Muscle layer of colon (tissue), 2 donors: Measurements from ENCODE around the gene ASB2.

Source experiments
- H3K27ac ChIP-seq: one replicate; pipeline ENCODE4 v1.7.0; 2013; ENCODE audit warnings: low read depth, mild to moderate bottlenecking, low read length, moderate library complexity
- H3K27me3 ChIP-seq, 2 donors: one replicate each; pipeline ENCODE4 v1.7.0; 2013; ENCODE audit warnings: low read length in 2 of 2, mild to moderate bottlenecking in 2 of 2; ENCODE audit not compliant: insufficient read depth in 2 of 2, control insufficient read depth in 1 of 2
- H3K36me3 ChIP-seq: one replicate; pipeline ENCODE4 v1.7.0; 2013; ENCODE audit warnings: mild to moderate bottlenecking, low read length; ENCODE audit not compliant: insufficient read depth
- H3K4me1 ChIP-seq: one replicate; pipeline ENCODE4 v1.7.0; 2013; ENCODE audit warnings: mild to moderate bottlenecking, low read length; ENCODE audit not compliant: insufficient read depth
- H3K4me3 ChIP-seq, 2 donors: one replicate each; pipeline ENCODE4 v1.7.0; 2013; ENCODE audit warnings: low read length in 2 of 2, low read depth in 1 of 2, mild to moderate bottlenecking in 1 of 2, moderate library complexity in 1 of 2
- H3K9ac ChIP-seq: one replicate; pipeline ENCODE4 v1.7.0; 2013; ENCODE audit warnings: low read length
- H3K9me3 ChIP-seq: one replicate; pipeline ENCODE4 v1.7.0; 2013; ENCODE audit warnings: mild to moderate bottlenecking, low read length
- donor health status: abdominal sarcoma.
- donor health status: Adenocarcinoma of cecum.

Gene ASB2

DNA sequence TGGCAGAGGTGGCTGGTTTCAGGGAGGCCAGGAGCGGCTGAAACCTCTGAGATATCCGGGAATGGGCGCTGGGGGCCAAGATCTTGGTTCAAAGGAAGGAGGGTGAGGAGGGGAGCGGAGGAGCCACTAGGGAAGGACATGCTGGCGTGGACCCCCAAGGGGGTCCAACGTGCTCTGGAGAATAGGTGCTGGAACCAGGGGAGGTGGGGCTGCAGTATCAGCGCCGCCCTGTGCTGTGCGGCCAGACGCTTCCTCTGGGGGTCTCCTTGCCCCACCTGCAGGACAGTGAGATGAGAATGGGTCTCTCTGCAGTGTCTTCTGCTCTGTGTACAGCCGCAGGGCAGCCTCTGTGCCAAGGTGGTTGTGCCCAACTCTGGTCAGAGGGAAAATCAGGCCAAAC is 46.7 kb downstream of the ASB2 start:
- Histone ChIP-seq H3K27me3 (no peaks in the 10 kb centered on the region), H3K4me3 (no peak overlapping the region), H3K36me3 (peaks cover 40% of the 10 kb centered on the region), H3K9me3 (no peaks in the 10 kb centered on the region), H3K27ac (no peak overlapping the region), H3K4me1 (no peaks in the 10 kb centered on the region), H3K9ac (no peak overlapping the region)

DNA sequence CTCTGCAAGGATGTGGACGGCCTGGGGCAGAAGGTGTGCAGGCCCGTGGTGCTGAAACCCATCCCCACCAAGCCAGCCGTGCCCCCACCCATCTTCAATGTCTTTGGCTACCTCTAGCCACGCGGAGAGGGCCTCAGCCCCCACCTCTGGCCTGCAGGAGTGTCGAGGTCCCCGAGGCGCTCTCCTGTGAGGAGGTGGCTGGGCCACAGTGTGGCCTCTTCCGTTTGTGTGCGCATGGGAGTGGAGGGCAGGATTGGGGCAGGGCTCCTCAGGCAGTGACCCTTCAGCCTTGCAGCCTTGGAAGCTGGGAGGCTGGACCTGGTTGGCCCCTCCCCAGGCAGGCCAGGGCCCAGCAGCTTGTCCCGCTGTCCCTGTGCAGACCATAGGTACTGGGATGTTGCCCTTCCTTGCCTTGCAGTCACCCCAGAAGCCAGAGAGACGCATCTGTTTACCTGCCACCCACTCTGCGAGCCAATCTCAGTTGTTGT is 47.3 kb downstream of the ASB2 start:
- peaks cover 34% of the 10 kb centered on the region for H3K36me3 ChIP-seq
- no peak overlapping the region for H3K4me3 ChIP-seq
- H3K27ac ChIP-seq = no peak overlapping the region
- no peaks in the 10 kb centered on the region for H3K4me1 ChIP-seq
- no peaks in the 10 kb centered on the region for H3K27me3 ChIP-seq
- no peaks in the 10 kb centered on the region for H3K9me3 ChIP-seq
- H3K9ac ChIP-seq = no peak overlapping the region

DNA sequence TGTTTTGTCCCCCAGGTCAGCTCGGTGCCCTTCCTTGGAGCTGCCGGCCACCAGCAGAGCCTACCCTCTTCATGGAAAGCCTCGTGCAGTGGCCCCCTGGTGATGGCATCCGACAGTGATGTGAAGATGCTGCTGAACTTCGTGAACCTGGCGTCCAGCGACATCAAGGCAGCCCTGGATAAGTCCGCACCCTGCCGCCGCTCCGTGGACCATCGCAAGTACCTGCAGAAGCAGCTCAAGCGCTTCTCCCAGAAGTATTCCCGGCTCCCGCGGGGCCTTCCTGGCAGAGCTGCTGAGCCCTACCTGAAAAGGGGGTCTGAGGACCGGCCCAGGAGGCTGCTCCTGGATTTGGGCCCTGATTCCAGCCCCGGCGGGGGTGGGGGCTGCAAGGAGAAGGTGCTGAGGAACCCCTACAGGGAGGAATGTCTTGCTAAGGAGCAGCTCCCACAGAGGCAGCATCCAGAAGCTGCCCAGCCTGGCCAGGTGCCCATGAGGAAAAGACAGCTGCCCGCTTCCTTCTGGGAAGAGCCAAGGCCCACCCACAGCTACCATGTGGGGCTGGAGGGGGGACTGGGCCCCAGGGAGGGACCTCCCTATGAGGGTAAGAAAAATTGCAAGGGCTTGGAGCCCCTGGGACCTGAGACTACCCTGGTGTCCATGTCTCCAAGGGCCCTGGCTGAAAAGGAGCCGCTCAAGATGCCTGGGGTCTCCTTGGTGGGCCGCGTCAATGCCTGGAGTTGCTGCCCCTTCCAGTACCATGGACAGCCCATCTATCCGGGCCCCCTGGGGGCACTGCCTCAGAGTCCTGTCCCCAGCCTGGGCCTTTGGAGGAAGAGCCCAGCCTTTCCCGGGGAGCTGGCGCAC is 48.0 kb downstream of the ASB2 start:
- Histone ChIP-seq H3K4me3 (no peak overlapping the region), H3K27me3 (no peaks in the 10 kb centered on the region), H3K36me3 (peaks cover 28% of the 10 kb centered on the region), H3K27ac (no peak overlapping the region), H3K9ac (no peak overlapping the region), H3K9me3 (no peaks in the 10 kb centered on the region), H3K4me1 (no peaks in the 10 kb centered on the region)

DNA sequence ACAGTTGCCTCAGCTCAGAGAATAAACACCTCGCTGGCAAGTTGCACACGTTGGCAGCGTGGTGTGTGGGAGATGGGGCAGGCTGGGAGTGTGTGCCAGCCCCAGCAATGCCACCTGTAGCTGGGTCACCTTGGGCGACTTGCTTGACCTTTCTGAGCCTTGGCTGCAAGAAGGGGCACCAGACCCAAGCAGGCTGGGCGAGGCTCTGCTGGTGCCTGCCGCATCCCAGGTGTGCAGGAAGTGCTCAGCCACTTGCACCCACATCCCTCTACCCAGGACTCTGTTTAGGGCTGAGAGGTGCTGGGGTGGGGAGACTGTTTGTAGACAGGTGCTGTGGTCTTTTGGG is 48.6 kb downstream of the ASB2 start:
- H3K4me1 ChIP-seq = no peaks in the 10 kb centered on the region
- H3K27ac ChIP-seq = no peak overlapping the region
- H3K27me3 ChIP-seq = no peaks in the 10 kb centered on the region
- H3K36me3 ChIP-seq = peaks cover 21% of the 10 kb centered on the region
- no peaks in the 10 kb centered on the region for H3K9me3 ChIP-seq
- no peak overlapping the region for H3K4me3 ChIP-seq
- no peak overlapping the region for H3K9ac ChIP-seq

DNA sequence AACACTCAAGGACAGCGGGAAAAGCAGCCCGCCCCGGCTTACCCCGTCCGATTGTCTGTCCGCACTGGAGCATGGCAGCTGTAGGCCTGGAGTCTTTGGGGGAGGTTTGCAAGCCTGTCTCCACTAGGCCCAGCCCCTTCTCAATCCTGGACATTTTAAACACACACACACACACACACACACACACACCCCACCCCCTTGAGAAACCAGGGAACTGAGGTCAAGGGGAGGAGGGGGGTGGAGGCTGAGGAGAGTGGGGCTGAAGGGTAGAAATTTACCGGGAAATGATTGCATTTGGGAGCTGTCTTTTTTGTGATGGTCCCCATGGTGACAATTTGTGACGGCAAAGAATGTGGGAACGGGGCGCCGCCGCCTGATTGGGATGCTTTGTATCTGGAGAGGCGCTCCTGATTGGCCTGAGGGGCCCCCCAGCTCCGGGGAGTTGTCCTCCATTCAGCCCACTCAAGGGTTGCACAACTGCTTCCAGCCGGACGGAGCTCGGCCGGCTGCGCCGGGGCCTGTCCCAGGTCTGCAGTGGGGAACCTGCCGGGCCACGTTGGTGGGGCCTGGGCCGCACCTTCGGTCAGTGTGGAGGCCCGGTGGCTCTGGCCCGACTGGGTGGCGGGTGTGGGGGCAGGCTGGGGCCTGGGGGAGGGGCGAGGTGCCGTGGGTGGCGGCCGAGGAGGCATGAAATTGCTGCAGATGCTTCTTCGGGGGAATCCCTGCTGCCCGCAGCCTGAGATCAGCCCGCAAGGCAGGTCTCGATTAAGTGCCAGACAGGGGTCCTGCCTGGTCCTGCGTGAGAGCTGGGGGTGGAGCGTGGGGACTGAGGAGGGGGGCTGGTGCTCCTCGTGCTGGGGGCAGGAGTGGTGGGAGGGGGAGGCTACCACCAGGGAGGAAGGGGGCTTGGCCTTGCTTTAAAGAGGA is 49.2 kb downstream of the ASB2 start, which contains the start of gene FAM181A:
TSS of gene FAM181A (plus strand) at position 472 of the 927 bp plus-strand sequence. CDS start 942 bp downstream, outside the sequence.
- Histone ChIP-seq H3K27ac (no peak within 1 kb of the TSS), H3K36me3 (peaks cover 15% of the 10 kb centered on the region), H3K9me3 (no peaks in the 10 kb centered on the region), H3K9ac (no peak within 1 kb of the TSS), H3K4me1 (no peaks in the 10 kb centered on the region), H3K27me3 (no peaks in the 10 kb centered on the region), H3K4me3 (no peak within 1 kb of the TSS)

DNA sequence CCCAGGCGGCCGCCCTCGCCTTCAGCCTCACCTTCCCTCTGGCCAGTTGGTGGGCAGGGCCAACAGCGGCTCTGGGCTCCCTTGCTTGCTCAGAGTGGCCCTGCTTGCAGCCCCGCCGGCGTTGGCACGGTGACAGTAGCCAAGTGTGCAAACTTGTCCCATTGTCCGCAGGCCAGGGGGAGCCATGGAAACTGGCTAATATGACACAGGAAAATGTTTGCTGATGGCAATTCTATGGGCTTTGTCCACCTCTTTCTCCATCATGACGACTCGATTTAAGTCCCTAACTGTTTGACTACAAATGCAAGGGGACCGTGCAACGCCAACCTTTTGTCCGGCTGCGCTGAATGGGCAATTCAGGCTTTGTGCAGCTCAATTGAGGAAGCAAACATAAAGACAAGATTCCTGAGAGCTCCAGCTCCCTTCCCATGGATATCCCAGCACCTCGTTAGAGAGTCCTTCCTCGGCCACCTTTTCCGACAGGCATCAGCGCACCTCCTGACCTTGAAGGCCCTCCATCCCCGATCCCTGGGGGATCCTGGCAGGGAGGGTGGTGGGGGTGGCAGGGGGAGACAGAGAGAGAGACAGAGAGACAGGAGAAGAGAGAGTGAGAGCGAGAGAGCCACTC is 50.0 kb downstream of the ASB2 start:
- no peaks in the 10 kb centered on the region for H3K27me3 ChIP-seq
- no peak overlapping the region for H3K9ac ChIP-seq
- peaks cover 9% of the 10 kb centered on the region for H3K36me3 ChIP-seq
- no peak overlapping the region for H3K4me3 ChIP-seq
- no peak overlapping the region for H3K27ac ChIP-seq
- no peaks in the 10 kb centered on the region for H3K4me1 ChIP-seq
- no peaks in the 10 kb centered on the region for H3K9me3 ChIP-seq

DNA sequence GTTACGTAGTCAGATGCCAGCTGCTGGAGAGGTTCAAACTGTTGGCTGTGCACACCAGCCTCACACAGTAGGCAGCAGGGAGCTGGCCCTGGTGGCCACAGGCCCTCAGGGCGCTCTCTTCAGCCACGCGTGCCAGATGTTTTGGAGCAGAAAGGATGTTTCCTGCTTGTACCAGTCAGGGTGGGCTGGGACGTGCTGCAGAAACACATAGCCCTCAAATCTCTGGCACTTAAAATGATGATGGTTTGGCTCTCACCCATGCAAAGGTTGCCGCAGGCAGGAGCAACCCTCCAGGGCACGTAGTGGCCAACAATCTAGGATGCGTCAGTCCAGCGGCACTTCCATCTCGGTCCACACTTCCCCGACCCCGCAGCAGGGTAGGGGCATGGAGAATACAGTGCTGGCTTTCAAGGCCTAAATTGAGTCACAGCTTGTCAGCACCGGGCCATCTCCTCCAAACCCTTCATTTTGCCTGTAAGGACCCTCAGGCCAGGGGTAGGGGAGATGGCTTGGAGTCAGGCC is 50.9 kb downstream of the ASB2 start:
- no peak overlapping the region for H3K27ac ChIP-seq
- H3K9me3 ChIP-seq = no peaks in the 10 kb centered on the region

DNA sequence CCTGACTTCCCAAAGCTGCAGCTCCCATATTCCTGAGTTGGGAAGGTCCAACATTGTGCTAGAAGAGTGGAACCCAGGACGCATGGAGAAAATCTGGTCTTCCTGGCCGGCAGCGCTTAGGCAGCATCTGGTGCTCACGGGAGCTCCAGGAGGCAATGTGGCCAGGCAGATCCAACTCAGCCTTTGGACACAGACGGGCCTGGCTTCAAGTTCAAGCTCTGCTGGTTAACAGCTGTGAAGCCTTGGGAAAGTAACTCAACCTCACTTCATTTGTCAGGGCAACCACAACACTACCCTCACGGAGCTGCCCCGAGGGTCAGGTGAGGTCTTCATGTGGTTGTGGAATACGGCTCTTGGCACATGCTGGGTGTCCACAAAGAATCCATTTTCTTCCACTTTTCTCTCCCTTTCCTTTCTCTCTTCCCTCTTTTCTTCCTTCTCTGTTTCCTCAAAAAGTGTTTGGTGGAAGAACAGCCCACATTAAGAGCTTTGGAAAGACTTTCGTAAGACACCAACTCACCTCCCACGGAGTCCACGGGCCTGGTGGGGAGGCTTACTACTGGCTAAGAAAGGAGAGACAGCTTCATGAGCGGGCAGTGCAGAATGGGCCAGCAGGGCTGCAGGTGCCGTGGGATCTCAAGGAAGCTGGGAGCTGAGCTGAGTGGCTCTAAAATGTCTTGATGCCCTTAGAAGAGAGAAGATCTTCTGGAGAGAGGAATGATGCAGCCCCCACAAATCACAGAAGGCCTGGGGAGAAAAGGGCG is 51.6 kb downstream of the ASB2 start:
- Histone ChIP-seq H3K4me3 (no peak overlapping the region), H3K9me3 (no peaks in the 10 kb centered on the region), H3K9ac (no peak overlapping the region), H3K4me1 (no peaks in the 10 kb centered on the region), H3K27ac (no peak overlapping the region), H3K27me3 (no peaks in the 10 kb centered on the region), H3K36me3 (no peaks in the 10 kb centered on the region)

More for the DNA sequence above, 50.9 kb downstream of the ASB2 start:
- H3K9ac ChIP-seq = no peak overlapping the region
- H3K36me3 ChIP-seq = no peaks in the 10 kb centered on the region
- H3K27me3 ChIP-seq = no peaks in the 10 kb centered on the region
- no peaks in the 10 kb centered on the region for H3K4me1 ChIP-seq
- H3K4me3 ChIP-seq = no peak overlapping the region

DNA sequence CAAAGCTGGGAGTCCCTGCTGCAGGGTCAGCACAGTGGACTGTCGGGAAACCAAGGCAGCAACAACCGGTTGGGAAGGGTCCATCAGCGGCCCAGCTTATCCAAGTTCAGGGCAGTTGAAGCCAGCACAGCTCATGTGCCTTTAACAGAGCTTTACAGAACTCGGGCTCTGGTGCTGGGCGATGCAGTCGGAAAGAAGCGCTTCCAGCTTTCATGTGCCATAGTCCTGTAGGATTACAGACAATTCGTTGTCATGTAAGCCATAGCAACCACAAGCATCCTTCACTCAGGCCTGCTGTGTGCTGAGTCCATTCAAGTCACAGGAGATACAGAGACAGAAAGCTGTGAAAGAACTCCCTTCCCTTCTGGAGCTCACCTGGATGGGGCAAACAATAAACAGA is 52.7 kb downstream of the ASB2 start:
- no peak overlapping the region for H3K27ac ChIP-seq
- no peaks in the 10 kb centered on the region for H3K9me3 ChIP-seq
- H3K27me3 ChIP-seq = no peaks in the 10 kb centered on the region
- H3K4me1 ChIP-seq = no peaks in the 10 kb centered on the region
- H3K9ac ChIP-seq = no peak overlapping the region
- no peaks in the 10 kb centered on the region for H3K36me3 ChIP-seq
- H3K4me3 ChIP-seq = no peak overlapping the region

DNA sequence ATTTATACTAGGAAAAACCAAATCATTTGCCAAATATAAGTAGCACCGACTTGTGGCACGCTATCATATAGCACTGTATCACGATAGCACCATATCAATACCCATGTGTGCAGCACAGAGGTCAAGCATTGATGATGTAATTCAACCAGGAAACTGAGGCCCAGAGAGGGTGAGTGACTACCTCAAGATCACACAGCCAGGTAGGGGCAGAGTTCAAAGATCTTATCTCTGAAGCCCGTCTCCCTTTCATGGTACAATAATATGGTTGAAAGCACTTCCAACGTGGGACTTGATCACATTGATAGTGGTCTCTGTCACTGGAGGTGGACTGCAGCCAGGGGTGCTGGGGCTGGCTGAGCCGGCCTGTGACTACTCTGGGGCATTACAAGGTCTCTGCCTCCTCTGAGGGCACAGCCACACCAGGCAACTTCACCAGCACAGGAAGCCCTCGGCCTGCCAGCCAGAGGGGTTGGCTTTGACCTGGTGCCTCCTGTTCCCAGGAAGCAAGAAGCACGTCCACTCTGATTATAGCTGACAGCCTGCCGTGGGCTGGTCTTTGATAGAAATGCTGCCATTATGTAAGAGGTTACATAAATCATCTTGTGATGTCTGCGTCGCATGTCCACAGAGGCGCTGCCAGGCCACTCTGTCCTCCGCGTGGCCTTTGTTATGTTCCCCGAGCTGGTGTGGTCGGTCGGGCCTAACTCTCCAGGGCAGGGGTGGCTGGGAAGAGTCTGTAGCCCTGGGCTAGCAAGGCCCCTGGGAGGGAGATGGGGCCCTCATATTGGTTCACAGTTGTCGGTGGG is 55.2 kb downstream of the ASB2 start:
- Histone ChIP-seq H3K4me3 (no peak overlapping the region), H3K9ac (no peak overlapping the region), H3K4me1 (no peaks in the 10 kb centered on the region), H3K9me3 (no peaks in the 10 kb centered on the region), H3K36me3 (no peaks in the 10 kb centered on the region), H3K27ac (no peak overlapping the region), H3K27me3 (no peaks in the 10 kb centered on the region)
